Vagina (tissue), 2 donors: Measurements from ENCODE around the gene RFESD.

Experiments
- CTCF ChIP-seq, 3 experiments: fragments of 450-650 bp in 2 of 3; fragments of 200-600 bp in 1 of 3; sonication (generic) in 1 of 3; IDR thresholded peaks; one replicate each; pipeline ENCODE4 v1.5.1; 2017 to 2019; ENCODE audit warnings: antibody characterized with exemption in 3 of 3, mild to moderate bottlenecking in 2 of 3, moderate library complexity in 2 of 3
- POLR2A ChIP-seq, 2 donors: fragments of 450-650 bp; IDR thresholded peaks; one replicate each; pipeline ENCODE4 v1.6.1; 2017; ENCODE audit warnings: antibody characterized with exemption in 2 of 2, mild to moderate bottlenecking in 2 of 2, moderate library complexity in 2 of 2

GRCh38 chr5:95620870-95621838 is 25.4 kb upstream of the RFESD start:
- TF ChIP-seq CTCF (IDR thresholded peaks at IDR 0.05) (no peak), POLR2A (IDR thresholded peaks at IDR 0.05) (no peak)
